ENCODE results near the gene TSPOAP1. TPM values are rescaled to one million over a fixed set of nuclear protein-coding genes. Genes with fewer than 3 reads are reported as not detected.

The TSPOAP1 gene
- total RNA-seq, 1 donor from 2014 or later = not detected

- DNase-seq (ENCODE audit: low read depth, low spot score) = no peak
Measured at GRCh38 chr17:58330538-58330996, 2.0 kb upstream of the TSPOAP1 start.

GRCh38 chr17:58329810-58330537, 1.4 kb upstream of the TSPOAP1 start:
- no peak for DNase-seq (ENCODE audit: low read depth, low spot score)

GRCh38 chr17:58329035-58329809, 627 bp upstream of the TSPOAP1 start:
- no peak for DNase-seq (ENCODE audit: low read depth, low spot score)

- DNase-seq (ENCODE audit: low read depth, low spot score) = no peak
Measured at GRCh38 chr17:58327363-58328194, 1.0 kb downstream of the TSPOAP1 start.

- DNase-seq (ENCODE audit: low read depth, low spot score) = no peak
Measured at GRCh38 chr17:58326609-58327362, 1.8 kb downstream of the TSPOAP1 start.

- no peak for DNase-seq (ENCODE audit: low read depth, low spot score)
Measured at GRCh38 chr17:58325976-58326468, 2.6 kb downstream of the TSPOAP1 start.

GRCh38 chr17:58325289-58325726, 3.3 kb downstream of the TSPOAP1 start:
- no peak for DNase-seq (ENCODE audit: low read depth, low spot score)

- no peak for DNase-seq (ENCODE audit: low read depth, low spot score)
Measured at GRCh38 chr17:58324409-58325288, 3.9 kb downstream of the TSPOAP1 start.

GRCh38 chr17:58324056-58324408, 4.6 kb downstream of the TSPOAP1 start:
- DNase-seq (ENCODE audit: low read depth, low spot score) = no peak

GRCh38 chr17:58323366-58324055, 5.1 kb downstream of the TSPOAP1 start:
- no peak for DNase-seq (ENCODE audit: low read depth, low spot score)

- DNase-seq (ENCODE audit: low read depth, low spot score) = no peak
Measured at GRCh38 chr17:58322581-58323185, 5.9 kb downstream of the TSPOAP1 start.

- DNase-seq (ENCODE audit: low read depth, low spot score) = no peak
Measured at GRCh38 chr17:58321571-58322525, 6.7 kb downstream of the TSPOAP1 start.

- DNase-seq (ENCODE audit: low read depth, low spot score) = no peak
Measured at GRCh38 chr17:58320570-58321323, 7.8 kb downstream of the TSPOAP1 start.

GRCh38 chr17:58320163-58320558, 8.4 kb downstream of the TSPOAP1 start:
- DNase-seq (ENCODE audit: low read depth, low spot score) = no peak

GRCh38 chr17:58319173-58320162, 9.1 kb downstream of the TSPOAP1 start:
- no peak for DNase-seq (ENCODE audit: low read depth, low spot score)
